ENCODE measurements around the gene LRRC37A2.
"Not testable (repeated sequence)": the region's sequence is repeated elsewhere in the genome, so short reads cannot be mapped to it uniquely, and the experiment has no call there.

The LRRC37A2 gene

GRCh38 chr17:46603125-46603524 lies 90.9 kb downstream of the LRRC37A2 start:
- H3K36me3 ChIP-seq (ENCODE audit: low read length); H2AFZ ChIP-seq (ENCODE audit: low read depth, low read length, severe bottlenecking); H3K79me2 ChIP-seq (ENCODE audit: insufficient read depth, low read length): not testable (repeated sequence)

More at GRCh38 chr17:46603125-46603524, 90.9 kb downstream of the LRRC37A2 start:
- not testable (repeated sequence) for H3K4me3 ChIP-seq (ENCODE audit: insufficient read depth, low read length, poor library complexity, severe bottlenecking); H3K27me3 ChIP-seq (ENCODE audit: low read length); H3K9me2 ChIP-seq (replicated peaks; ENCODE audit: insufficient read depth, low read length); H3K27ac ChIP-seq (ENCODE audit: low read depth, low read length); H3K4me2 ChIP-seq (ENCODE audit: low read depth, low read length, poor library complexity, severe bottlenecking); H3F3A ChIP-seq (ENCODE audit: insufficient read depth); H3K9ac ChIP-seq (ENCODE audit: low read length); H3K9me3 ChIP-seq (ENCODE audit: insufficient read depth, low read length); H4K20me1 ChIP-seq (ENCODE audit: low read depth, low read length)
